Osteocyte (in vitro differentiated cells): ENCODE data around the gene AMHR2. TPM values are rescaled to one million over a fixed set of nuclear protein-coding genes. Genes with fewer than 3 reads are reported as not detected.
A peak's percentile ranks its signal among the peaks of the same experiment; 100 is the strongest.

Experiments
- DNase-seq: peaks from one replicate; pipeline ENCODE4 v3.0.0; 2021; ENCODE audit warnings: mixed read lengths; ENCODE audit not compliant: unreplicated experiment; ENCODE audit errors: extremely low spot score
- H3K27ac Mint-ChIP-seq: one replicate; pipeline ENCODE4 v1.8.0; 2021; ENCODE audit warnings: mild to moderate bottlenecking, mixed read lengths; ENCODE audit not compliant: unreplicated experiment
- H3K27me3 Mint-ChIP-seq: one replicate; pipeline ENCODE4 v1.8.0; 2021; ENCODE audit warnings: mixed read lengths; ENCODE audit not compliant: unreplicated experiment
- H3K36me3 Mint-ChIP-seq: one replicate; pipeline ENCODE4 v1.8.0; 2021; ENCODE audit warnings: mixed read lengths; ENCODE audit not compliant: unreplicated experiment
- H3K4me1 Mint-ChIP-seq: one replicate; pipeline ENCODE4 v1.8.0; 2021; ENCODE audit warnings: mixed read lengths; ENCODE audit not compliant: unreplicated experiment
- H3K4me3 Mint-ChIP-seq: one replicate; pipeline ENCODE4 v1.8.0; 2021; ENCODE audit warnings: mild to moderate bottlenecking, moderate library complexity, mixed read lengths; ENCODE audit not compliant: unreplicated experiment
- H3K9me3 Mint-ChIP-seq: one replicate; pipeline ENCODE4 v1.8.0; 2021; ENCODE audit warnings: mixed read lengths; ENCODE audit not compliant: unreplicated experiment
- total RNA-seq: library from RNA; stranded (reverse); gene quantifications from 2 replicates; pipeline ENCODE4 v1.2.1, GENCODE V29; 2021
- TF ChIP-seq, protein P1 (sequence below): fragments of 200-600 bp; sonication (generic); IDR thresholded peaks from 2 replicates; pipeline ENCODE4 v1.5.0; 2021; ENCODE audit warnings: antibody characterized with exemption, mild to moderate bottlenecking, moderate library complexity

AMHR2 gene
- total RNA-seq, 1 donor from 2014 or later = not detected

DNA sequence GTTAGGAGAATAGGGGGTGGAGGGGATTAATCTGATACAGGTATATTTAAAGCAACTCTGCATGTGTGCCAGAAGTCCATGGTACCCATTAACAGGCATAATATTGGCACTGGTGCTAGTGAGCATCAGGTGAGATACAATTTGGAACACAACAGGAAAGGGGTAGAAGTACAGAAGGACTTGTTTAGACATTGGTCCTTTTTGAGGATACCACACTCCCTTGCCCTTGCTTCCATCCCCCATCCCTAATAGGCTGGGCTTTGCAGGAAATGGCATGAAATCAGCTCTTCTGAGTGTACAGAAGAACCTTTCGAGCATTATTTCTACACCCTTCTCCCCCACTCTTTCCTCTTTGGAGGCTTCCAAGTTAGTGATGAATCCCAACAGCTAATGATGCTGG lies 44.6 kb downstream of the AMHR2 start:
- Mint-ChIP-seq H3K27me3 (no peaks in the 10 kb centered on the region), H3K27ac (no peak overlapping the region), H3K4me3 (no peak overlapping the region), H3K4me1 (peaks cover 15% of the 10 kb centered on the region), H3K9me3 (no peaks in the 10 kb centered on the region), H3K36me3 (peaks cover 62% of the 10 kb centered on the region)
- DNase-seq = no peak
- TF ChIP-seq, protein P1, sequence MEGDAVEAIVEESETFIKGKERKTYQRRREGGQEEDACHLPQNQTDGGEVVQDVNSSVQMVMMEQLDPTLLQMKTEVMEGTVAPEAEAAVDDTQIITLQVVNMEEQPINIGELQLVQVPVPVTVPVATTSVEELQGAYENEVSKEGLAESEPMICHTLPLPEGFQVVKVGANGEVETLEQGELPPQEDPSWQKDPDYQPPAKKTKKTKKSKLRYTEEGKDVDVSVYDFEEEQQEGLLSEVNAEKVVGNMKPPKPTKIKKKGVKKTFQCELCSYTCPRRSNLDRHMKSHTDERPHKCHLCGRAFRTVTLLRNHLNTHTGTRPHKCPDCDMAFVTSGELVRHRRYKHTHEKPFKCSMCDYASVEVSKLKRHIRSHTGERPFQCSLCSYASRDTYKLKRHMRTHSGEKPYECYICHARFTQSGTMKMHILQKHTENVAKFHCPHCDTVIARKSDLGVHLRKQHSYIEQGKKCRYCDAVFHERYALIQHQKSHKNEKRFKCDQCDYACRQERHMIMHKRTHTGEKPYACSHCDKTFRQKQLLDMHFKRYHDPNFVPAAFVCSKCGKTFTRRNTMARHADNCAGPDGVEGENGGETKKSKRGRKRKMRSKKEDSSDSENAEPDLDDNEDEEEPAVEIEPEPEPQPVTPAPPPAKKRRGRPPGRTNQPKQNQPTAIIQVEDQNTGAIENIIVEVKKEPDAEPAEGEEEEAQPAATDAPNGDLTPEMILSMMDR = no peak

DNA sequence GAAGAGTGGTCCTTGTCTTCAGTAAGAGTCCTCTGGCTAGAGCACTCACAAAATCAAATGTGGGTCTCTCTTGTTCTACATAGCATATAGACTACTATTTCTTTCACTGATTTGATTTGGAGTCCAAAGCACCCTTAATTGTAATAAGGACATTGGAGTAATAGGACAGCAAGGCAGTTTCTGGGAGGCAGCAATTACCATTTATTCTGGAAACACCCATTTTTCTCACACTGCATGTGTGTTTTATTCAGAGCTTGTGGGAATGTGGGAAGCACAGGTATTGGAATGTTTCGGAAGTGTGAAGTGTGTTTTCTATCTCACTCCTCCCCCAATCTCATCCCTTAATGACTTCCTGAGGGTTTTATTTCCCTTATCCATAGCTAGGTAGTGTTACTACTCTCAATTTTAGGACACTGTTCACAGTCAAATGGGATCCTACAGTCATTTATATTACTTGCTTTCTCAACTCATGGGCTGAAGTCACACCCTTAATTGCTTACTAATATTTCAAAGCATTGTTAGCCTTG lies 48.5 kb downstream of the AMHR2 start:
- DNase-seq = no peak
- H3K4me1 Mint-ChIP-seq = peaks cover 20% of the 10 kb centered on the region
- no peak overlapping the region for H3K27ac Mint-ChIP-seq
- no peaks in the 10 kb centered on the region for H3K9me3 Mint-ChIP-seq
- peaks cover 65% of the 10 kb centered on the region for H3K36me3 Mint-ChIP-seq
- H3K4me3 Mint-ChIP-seq = no peak overlapping the region
- no peaks in the 10 kb centered on the region for H3K27me3 Mint-ChIP-seq
- TF ChIP-seq, protein P1 = no peak

DNA sequence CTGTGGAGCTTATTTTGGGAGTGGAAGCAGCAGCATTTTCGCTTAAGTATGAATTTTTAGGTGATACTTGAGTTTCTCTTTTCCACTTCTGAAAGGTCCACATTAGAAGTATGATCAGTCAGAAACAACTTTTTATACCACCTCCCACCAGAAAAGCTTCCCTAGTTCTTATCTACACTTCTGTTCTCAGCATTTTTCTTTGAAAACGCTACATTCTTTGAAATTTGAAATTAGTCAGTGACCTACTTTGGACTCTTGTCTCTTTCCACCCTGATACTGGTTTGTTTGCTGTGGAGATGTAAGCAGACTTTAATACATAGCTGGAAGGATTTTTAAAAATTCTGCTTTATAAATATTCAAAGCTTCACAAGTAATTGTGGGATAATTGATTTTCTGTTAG lies 50.4 kb downstream of the AMHR2 start:
- H3K36me3 Mint-ChIP-seq = peaks cover 59% of the 10 kb centered on the region
- no peak overlapping the region for H3K4me3 Mint-ChIP-seq
- DNase-seq = no peak
- H3K27me3 Mint-ChIP-seq = no peaks in the 10 kb centered on the region
- H3K4me1 Mint-ChIP-seq = peaks cover 24% of the 10 kb centered on the region
- no peaks in the 10 kb centered on the region for H3K9me3 Mint-ChIP-seq
- peak overlapping the region; percentile 3 for H3K27ac Mint-ChIP-seq
- TF ChIP-seq, protein P1 = no peak

DNA sequence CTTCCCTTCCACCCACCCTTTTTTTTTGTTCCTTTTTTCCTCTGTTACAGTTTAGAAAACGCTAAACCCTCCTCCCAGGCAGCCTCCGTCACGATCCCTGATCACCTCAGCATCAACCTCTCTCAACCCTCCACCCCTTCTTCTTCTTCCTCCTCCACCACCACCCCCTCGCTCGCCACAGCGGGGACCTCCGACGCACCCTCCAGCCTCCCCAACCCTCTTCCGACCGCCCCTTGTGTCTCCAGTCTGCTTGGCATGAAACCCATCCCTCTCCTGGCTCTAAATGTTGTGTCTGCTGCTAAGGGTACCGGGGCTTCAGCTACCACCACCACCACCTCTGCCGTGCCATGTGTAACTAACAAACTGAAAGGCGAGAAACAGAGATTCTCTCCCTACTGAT lies 51.2 kb downstream of the AMHR2 start:
- DNase-seq = no peak
- Mint-ChIP-seq H3K27me3 (no peaks in the 10 kb centered on the region), H3K4me1 (peaks cover 26% of the 10 kb centered on the region), H3K9me3 (no peaks in the 10 kb centered on the region), H3K4me3 (no peak overlapping the region), H3K27ac (no peak overlapping the region), H3K36me3 (peaks cover 67% of the 10 kb centered on the region)
- TF ChIP-seq, protein P1 = no peak

DNA sequence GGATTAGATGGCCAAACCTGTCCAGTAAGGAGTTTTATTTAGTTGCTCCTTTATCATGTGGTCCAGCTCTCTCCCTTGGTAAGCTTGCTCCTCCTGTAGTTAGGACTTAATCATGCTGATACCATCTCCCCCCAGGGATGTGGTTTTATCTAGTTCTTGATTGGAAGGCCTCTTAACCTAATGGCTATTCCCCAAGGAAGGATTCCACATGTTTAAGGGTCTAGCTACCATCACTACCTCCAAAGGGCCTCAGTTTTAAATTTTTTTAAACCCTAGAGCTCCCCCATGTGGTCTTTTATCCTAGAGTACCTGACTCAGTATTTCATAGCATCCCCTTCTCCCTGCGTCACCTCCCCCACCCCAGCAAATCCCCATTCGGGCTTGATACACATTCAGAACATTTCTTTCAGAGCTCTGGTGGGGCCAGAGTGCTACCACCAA lies 53.1 kb downstream of the AMHR2 start:
- Mint-ChIP-seq H3K4me1 (peaks cover 22% of the 10 kb centered on the region), H3K27me3 (no peaks in the 10 kb centered on the region), H3K27ac (peak overlapping the region; percentile 38), H3K36me3 (peaks cover 60% of the 10 kb centered on the region), H3K4me3 (no peak overlapping the region), H3K9me3 (no peaks in the 10 kb centered on the region)
- no peak for DNase-seq
- TF ChIP-seq, protein P1 = peak; percentile 43
